ENCODE data around the gene DELE1.

DELE1 gene

DNA sequence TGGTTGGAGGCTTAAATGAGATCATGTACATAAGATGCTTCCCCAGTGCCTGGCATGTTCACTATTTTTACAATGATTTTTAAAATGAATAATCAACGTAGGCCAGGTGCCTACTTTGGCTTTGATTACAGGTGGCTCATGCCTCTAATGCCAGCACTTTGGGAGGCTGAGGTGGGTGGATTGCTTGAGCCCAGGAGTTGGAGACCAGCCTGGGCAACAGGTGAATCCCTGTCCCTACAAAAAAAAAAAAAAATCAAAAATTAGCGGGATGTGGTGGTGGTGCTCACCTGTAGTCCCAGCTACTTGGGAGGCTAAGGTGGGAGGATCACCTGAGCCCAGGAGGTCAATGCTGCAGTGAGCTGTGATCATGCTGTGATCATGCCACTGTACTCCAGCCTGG, 25.1 kb downstream of the DELE1 start:
- DNase-seq, result no peak
- TF ChIP-seq GATA1 (IDR thresholded peaks at IDR 0.05; ENCODE audit: low read depth, low read length), result no peak
- no peak for TF ChIP-seq POLR2A (IDR thresholded peaks at IDR 0.05; ENCODE audit: low read length)

DNA sequence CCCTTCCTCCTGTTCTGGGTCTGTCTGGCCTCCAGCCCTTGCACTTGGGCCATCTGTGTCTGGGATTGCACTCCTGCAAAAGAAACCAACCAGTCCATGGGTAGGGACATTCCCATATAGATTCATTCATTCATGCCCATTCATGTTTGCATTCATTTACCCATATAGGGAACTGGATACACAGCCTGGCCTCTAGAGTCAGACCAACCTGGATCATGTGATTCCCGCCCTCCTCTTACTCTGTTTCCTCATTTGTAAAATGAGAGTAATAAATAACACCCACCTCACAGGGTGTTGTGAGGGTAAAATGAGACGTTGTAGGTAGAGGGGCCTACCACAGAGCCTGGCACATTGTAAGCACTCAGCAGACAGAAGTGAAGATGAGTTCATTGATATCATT, 25.8 kb downstream of the DELE1 start:
- TF ChIP-seq POLR2A (IDR thresholded peaks at IDR 0.05; ENCODE audit: low read length) (no peak), GATA1 (IDR thresholded peaks at IDR 0.05; ENCODE audit: low read depth, low read length) (no peak)
- DNase-seq, result no peak

DNA sequence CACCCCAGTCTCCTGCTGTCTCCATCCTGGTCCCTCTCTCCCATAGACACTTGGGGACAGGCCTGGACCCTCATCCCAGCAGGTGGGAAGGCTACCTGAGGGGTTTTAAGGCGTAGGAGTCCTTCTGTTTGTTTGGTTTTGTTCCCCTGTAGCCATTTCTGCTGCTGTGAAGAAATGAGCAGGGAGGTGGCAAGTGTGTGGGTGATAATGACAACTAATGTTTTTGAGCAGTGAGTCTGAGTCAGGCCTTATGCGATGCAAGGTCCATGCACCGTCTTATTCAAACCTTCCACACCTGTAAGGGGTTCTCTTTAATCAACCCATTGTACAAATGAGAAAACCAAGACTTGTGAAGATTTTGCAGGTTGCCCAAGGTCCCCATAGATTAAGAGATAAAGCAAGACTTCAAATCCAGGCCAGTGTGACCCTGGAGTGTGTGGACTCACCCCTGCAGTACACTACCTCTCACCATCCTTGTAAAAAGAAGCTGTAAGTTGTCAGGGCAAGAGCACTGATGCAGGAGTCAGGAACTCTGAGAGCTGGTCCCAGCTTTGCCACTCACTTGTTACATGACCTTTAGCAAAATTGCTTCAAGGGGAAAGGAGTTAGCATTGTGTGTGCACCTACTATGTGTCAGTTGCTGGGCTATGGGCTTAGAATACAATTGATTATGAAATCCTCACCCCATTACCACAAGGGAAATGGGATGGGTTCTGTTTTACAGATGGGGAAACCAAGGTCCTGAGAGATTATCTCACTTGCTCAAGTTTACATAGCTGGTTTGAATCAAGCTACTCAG, 26.7 kb downstream of the DELE1 start:
- DNase-seq, result no peak
- TF ChIP-seq GATA1 (IDR thresholded peaks at IDR 0.05; ENCODE audit: low read depth, low read length) (no peak), POLR2A (IDR thresholded peaks at IDR 0.05; ENCODE audit: low read length) (no peak)

DNA sequence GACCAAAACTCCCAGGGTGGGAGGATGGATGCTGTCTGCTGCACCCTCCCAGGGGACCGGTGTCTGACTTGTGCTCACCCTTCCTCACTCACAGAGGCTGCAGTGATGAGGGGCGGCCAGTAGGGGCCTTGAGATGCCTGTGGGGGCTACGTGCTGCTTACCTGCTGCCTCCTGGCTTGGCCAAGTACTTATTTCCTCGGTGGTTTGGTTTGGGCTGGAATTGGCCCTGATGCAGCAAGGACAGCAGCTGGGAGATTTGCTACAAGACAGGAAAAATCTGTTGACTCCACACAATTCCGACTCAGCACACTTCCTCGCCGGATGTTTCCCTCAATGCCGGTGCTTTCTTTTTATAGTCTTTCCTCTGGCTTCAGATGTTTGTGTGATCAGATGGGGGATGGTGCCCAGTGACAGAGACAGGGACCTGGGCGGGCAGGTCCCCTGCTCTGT, 27.7 kb downstream of the DELE1 start:
- no peak for TF ChIP-seq GATA1 (IDR thresholded peaks at IDR 0.05; ENCODE audit: low read depth, low read length)
- DNase-seq, result no peak

DNA sequence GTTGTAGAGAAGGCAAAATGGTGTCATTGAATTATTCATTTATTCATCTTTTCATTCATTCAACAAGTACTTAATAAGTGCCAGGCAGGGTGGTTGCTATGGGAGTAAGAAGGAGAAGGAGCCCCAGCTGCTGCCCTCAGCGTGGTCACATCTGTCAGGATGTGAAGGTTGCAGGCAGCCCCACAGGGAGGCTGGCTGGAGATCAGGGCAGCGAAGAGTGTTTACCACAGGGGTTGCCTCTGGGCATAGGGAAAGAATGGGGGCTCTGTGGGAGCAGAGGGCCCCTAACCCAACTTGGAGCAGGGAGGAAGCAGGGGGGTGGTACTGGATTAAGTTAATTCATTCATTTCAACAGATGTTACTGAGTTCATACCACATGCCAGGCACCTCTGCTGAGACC, 28.3 kb downstream of the DELE1 start:
- no peak for DNase-seq
- TF ChIP-seq POLR2A (IDR thresholded peaks at IDR 0.05; ENCODE audit: low read length) (no peak), GATA1 (IDR thresholded peaks at IDR 0.05; ENCODE audit: low read depth, low read length) (no peak)

DNA sequence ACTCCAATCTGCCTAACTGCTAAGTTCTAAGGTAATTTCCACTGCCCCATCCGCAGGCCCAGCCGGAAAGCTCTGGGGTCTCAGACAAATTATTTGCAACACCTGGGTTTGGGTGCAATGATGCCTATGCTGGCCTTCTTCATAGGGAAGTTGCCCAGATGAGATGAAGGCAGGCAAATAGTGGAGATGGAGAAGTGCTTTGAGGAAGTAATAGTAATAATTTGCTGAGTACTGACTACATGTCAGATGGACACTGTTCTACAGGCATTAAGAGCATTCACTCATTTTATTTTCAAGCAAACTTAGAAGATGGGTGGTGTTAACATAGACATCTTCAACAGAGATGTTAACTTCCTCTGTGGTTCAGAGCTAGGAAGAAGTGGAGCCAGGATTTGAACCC, 30.5 kb downstream of the DELE1 start:
- no peak for DNase-seq
- no peak for TF ChIP-seq POLR2A (IDR thresholded peaks at IDR 0.05; ENCODE audit: low read length)
- TF ChIP-seq GATA1 (IDR thresholded peaks at IDR 0.05; ENCODE audit: low read depth, low read length), result no peak

DNA sequence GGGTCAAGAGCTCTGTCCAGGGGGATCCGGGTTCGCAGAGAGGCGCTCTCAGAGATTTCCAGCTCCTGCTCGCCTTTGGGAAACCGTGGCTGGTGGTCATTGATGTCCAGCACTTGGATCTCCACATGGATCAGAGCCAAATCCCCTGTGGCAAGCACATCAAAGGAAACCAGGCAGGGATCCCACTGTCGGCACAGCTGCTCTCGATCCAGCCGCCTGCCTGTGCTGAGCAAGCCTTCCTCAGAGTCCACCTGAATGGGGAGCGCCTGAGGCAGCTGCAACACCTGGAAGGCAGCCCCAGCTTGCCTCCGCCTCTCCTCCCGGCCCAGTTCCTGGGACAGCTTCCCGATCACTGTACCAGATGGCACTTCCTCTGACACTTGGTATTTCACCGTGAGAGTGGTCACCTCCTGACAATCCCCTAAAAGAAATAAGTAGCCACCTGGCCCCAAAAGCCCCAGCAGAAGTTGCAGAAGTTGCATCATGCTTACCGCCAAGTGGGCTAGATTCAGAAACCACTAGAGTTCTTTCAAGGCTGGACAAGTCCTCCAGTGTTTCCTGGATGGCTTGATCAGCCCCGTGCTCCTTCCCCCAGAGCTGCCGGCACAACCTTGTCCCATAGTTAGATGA, 33.8 kb downstream of the DELE1 start:
- DNase-seq, result peak in 1 of 2 experiments; percentile 12
- TF ChIP-seq GATA1 (IDR thresholded peaks at IDR 0.05; ENCODE audit: low read depth, low read length) (no peak), POLR2A (IDR thresholded peaks at IDR 0.05; ENCODE audit: low read length) (no peak)

DNA sequence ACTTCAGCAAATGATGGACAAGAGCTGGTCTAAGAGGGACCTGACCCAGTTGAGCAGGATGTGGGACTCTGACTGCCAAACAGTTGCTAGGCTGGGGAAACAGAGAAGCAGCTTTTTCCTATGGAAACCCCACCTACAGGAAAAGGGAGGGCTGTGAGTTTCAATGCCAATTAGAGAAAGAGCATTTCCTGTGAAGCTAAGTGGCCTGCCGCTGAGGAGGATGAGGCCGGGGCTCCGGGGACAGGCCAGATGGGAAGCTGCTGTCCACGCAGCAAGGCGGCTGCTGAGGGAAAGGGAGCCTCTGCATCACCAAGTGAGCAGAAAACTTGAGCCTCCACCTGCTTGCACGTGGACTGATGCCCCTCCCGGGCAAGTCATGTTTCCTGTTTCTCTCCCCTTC, 34.4 kb downstream of the DELE1 start, which contains the start of gene PCDH12:
TSS of gene PCDH12 (minus strand) at position 90 of the 400 bp plus-strand sequence. CDS start 351 bp downstream, outside the sequence.
- no peak for TF ChIP-seq POLR2A (IDR thresholded peaks at IDR 0.05; ENCODE audit: low read length)
- no peak for TF ChIP-seq GATA1 (IDR thresholded peaks at IDR 0.05; ENCODE audit: low read depth, low read length)
- DNase-seq, result no peak

DNA sequence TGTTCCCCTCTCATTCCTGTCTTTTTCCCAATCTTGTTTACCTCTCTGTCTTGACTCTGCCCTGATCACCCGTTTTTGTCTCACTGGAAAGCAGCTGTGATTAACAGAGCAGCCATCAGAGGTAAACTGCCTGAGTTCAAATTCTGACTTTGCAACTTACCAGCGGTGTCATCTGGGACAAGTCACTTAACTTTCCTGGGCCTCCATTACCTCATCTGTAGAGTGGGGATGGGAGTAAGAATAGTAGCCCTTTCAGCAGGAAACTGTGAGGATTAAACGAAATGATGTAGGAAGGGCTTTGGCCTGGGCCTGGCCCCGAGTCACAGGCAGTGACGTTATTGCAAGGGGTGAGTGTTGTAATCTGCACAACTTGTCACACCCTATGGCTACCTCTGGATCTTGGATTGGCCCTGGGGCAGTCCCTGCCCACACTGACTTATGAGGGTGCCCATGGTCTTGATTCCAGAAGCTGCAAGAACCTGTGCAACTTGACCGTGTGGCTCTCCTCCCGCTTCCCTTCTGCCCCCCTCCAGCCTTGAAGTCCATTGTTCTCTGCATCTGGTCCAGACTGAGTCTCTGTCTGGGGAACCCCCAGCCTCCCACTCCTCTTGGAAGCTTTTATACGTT, 35.0 kb downstream of the DELE1 start:
- no peak for TF ChIP-seq POLR2A (IDR thresholded peaks at IDR 0.05; ENCODE audit: low read length)
- no peak for TF ChIP-seq GATA1 (IDR thresholded peaks at IDR 0.05; ENCODE audit: low read depth, low read length)
- peak in 1 of 2 experiments; percentile 32 for DNase-seq

DNA sequence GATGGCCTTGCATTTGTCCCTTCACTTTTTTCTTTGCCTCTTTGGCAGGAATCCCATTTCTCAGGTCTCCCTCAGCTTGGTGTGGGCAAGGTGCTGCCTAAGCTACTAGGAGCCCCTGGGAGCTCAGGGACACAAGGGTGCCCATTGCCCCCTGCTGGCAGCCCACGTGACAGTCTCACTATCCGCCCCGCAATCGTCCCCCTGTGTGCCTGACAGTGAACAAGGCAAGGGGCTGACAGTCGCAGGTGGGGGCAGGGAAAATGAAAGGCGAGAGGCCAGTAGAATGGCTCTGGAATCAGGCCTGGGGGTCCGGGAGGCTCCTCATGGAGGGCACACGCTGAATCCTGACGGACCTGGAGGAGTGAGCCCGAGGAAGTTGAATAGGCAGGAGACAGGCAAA, 36.3 kb downstream of the DELE1 start:
- TF ChIP-seq GATA1 (IDR thresholded peaks at IDR 0.05; ENCODE audit: low read depth, low read length) (no peak), POLR2A (IDR thresholded peaks at IDR 0.05; ENCODE audit: low read length) (no peak)
- DNase-seq, result peak; percentile 20 to 36

DNA sequence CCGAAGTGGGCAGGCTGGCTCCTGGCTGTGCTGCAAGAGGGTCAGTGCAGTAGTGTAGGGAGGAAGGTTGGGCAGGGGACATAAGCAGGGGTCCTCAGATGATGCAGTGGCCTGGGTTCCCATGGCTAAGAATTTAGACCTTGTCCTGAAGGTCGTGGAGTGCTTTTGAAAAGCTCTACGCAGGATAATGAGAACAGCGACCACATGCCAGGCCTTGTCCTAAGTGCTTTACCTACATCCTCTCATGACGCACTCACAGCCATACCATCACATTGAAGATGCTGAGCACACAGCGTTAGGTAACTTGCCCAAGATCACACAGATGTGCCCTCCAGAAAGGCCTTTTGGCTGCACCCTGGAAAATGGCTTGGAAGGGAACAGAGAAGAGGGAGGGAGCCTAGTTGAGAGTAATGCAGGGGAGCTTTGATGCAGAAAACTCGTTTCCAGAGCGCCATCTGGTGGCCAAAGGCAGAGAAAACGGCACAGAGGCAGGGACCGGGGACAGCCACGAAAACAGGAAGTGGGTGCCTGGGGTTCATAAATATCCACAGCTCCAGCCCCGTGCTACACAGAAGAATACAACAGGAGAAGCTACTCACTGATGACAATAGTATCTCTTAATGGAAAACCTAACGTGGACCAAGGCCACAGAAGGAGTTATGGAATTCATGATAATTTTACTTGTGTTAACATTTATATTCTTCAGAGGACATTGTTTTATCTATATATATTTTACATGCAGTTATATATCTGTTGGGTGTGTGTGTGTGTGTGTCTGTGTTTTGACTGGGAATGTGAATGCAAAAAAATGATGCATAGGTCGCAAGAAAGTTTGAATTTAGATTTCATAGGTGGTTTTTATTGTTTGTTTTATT, 37.0 kb downstream of the DELE1 start:
- TF ChIP-seq POLR2A (IDR thresholded peaks at IDR 0.05; ENCODE audit: low read length), result no peak
- no peak for TF ChIP-seq GATA1 (IDR thresholded peaks at IDR 0.05; ENCODE audit: low read depth, low read length)
- peak; percentile 85 to 92 for DNase-seq

DNA sequence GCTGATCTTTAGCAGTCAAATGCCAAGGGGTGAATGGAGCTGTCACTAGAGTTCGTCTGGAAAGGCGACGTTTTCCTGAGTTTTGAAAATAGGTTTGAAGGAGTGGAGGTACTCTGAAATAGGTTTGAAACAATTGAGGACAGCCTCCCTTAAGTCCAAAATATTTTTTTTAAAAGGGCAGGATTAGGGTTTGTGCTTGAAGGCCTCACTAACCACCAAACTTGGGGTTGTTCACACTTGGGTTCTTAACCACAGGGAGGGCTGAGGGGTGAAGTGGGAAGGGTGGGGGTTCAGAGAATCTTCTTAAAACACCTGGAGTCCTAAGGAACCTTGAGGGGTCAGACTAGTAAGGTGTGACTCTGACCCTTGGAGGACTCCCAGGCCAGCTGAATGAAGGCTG, 37.8 kb downstream of the DELE1 start:
- TF ChIP-seq GATA1 (IDR thresholded peaks at IDR 0.05; ENCODE audit: low read depth, low read length), result no peak
- TF ChIP-seq POLR2A (IDR thresholded peaks at IDR 0.05; ENCODE audit: low read length), result no peak
- DNase-seq, result no peak

DNA sequence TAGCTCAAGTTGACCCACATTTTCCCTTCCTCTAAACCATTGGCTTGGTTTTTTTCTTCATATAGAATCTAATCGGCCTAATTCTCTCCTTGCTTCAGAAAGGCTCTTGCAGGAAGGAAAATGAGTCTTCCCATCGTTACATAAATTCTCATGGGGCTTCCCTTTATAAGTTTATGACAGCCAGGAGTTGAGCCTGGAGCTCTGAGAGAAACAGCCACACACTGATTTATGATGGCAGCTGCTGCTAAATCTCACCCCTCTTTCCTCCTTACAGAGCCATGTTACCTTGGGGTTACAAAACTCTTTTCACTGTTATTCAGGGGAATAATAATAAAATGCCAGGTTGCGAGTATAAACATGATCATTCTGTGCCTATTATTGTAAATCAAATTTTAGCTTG, 40.0 kb downstream of the DELE1 start:
- TF ChIP-seq GATA1 (IDR thresholded peaks at IDR 0.05; ENCODE audit: low read depth, low read length), result no peak
- no peak for TF ChIP-seq POLR2A (IDR thresholded peaks at IDR 0.05; ENCODE audit: low read length)
- DNase-seq, result no peak

Measured in erythroblast (primary cell).